Esophagus squamous epithelium (tissue), 5 donors: ENCODE measurements around the gene SMIM5. TPM values are rescaled to one million over a fixed set of nuclear protein-coding genes. Genes with fewer than 3 reads are reported as not detected.

Experiments
- DNase-seq: peaks from one replicate; lab custom pipeline; 2025; lab: John Stamatoyannopoulos, UW
- H3K27ac ChIP-seq, 4 donors: fragments of 200-600 bp; sonication (generic); one replicate each; pipeline ENCODE4 v1.5.1; 2016 to 2019; ENCODE audit warnings: mild to moderate bottlenecking in 1 of 4
- H3K27me3 ChIP-seq, 4 donors: fragments of 200-600 bp; sonication (generic); 1 replicate in 3 of 4; 2 replicates in 1 of 4; pipeline versions ENCODE4 v1.5.1 to v1.6.0; 2017 to 2021; ENCODE audit warnings: antibody characterized with exemption in 1 of 4
- H3K36me3 ChIP-seq, 3 donors: fragments of 200-600 bp; sonication (generic); one replicate each; pipeline ENCODE4 v1.5.1; 2016 to 2019
- H3K4me1 ChIP-seq, 3 donors: fragments of 200-600 bp; sonication (generic); one replicate each; pipeline ENCODE4 v1.5.1; 2017 to 2019
- H3K4me3 ChIP-seq, 4 donors: fragments of 200-600 bp; sonication (generic); 1 replicate in 3 of 4; 2 replicates in 1 of 4; pipeline ENCODE4 v1.5.1; 2016 to 2019; ENCODE audit warnings: mild to moderate bottlenecking in 2 of 4, moderate library complexity in 1 of 4
- H3K9me3 ChIP-seq, 3 donors: fragments of 200-600 bp; sonication (generic); one replicate each; pipeline ENCODE4 v1.5.1; 2016 to 2019
- CTCF ChIP-seq, 6 experiments: fragments of 450-650 bp in 4 of 6; fragments of 200-600 bp in 2 of 6; sonication (generic) in 2 of 6; IDR thresholded peaks; one replicate each; pipeline ENCODE4 v1.5.1; 2016 to 2019; ENCODE audit warnings: antibody characterized with exemption in 6 of 6, mild to moderate bottlenecking in 4 of 6, moderate library complexity in 4 of 6
- POLR2A ChIP-seq, 4 donors: fragments of 450-650 bp; IDR thresholded peaks; one replicate each; pipeline ENCODE4 v1.6.1; 2017; ENCODE audit warnings: antibody characterized with exemption in 4 of 4, mild to moderate bottlenecking in 4 of 4, moderate library complexity in 3 of 4
- WGBS, 2 donors: methylation state at CpG; one replicate each; pipeline ENCODE4 v1.1.5; 2018; 5-methylcytosine and 5-hydroxymethylcytosine counted together
- intact Hi-C: fragments of 100-400 bp; cut with DNase I; formaldehyde crosslinking; loops from one replicate; pipeline ENCODE4 v1.15.0; 2022
- total RNA-seq, 4 donors: library from RNA; depleted of rRNA; stranded (reverse); fragments of >200 nt; gene quantifications; one replicate each; pipeline ENCODE4 v1.1.0, GENCODE V29; 2016
- donor health status: DM: yes; HTN: yes; CAD: no.

SMIM5 gene
- total RNA-seq, 4 donors from 2014 or later, result 7.4 to 16.8 (median 8.6) TPM

GRCh38 chr17:75666959-75667790 is 33.9 kb downstream of the SMIM5 start, which contains the start of the genes RECQL5 and SAP30BP:
RECQL5 (minus strand) TSS chr17:75667154; CDS start chr17:75666557, 597 bp downstream.
SAP30BP (plus strand) TSS chr17:75667338; CDS start chr17:75667373, 35 bp downstream.
- 0 to 1% methylated on average over 34 to 48 of the region's 55 CpGs for WGBS, 2 donors

GRCh38 chr17:75667825-75668224 is 34.6 kb downstream of the SMIM5 start:
- intact Hi-C loops, result no loop called here
- TF ChIP-seq CTCF (IDR thresholded peaks at IDR 0.05) (no peak), POLR2A (IDR thresholded peaks at IDR 0.05) (no peak)

More at GRCh38 chr17:75666959-75667790, 33.9 kb downstream of the SMIM5 start, which contains the start of the genes RECQL5 and SAP30BP:
- Histone ChIP-seq H3K27ac (peak within 1 kb of the TSS; percentile 90 to 95 (median 94)), H3K9me3 (no peaks in the 10 kb centered on the region), H3K36me3 (peaks cover 0 to 61% (median 27%) of the 10 kb centered on the region in 3 donors), H3K27me3 (no peaks in the 10 kb centered on the region), H3K4me1 (peaks cover 9 to 50% (median 16%) of the 10 kb centered on the region in 3 donors), H3K4me3 (peak within 1 kb of the TSS; percentile 76 to 92 (median 88))
- TF ChIP-seq CTCF (IDR thresholded peaks at IDR 0.05) (peak in 1 of 6 experiments; percentile 46), POLR2A (IDR thresholded peaks at IDR 0.05) (peak in 3 of 4 donors; percentile 76 to 82 (median 78))
- intact Hi-C loops, result no loop called here
- DNase-seq, result peak; percentile 93

GRCh38 chr17:75668489-75668888 is 35.3 kb downstream of the SMIM5 start:
- TF ChIP-seq POLR2A (IDR thresholded peaks at IDR 0.05) (no peak), CTCF (IDR thresholded peaks at IDR 0.05) (no peak)
- Histone ChIP-seq H3K4me1 (peaks cover 9 to 50% (median 16%) of the 10 kb centered on the region in 3 donors), H3K36me3 (peaks cover 0 to 61% (median 25%) of the 10 kb centered on the region in 3 donors), H3K27me3 (no peaks in the 10 kb centered on the region), H3K4me3 (peak overlapping the region in 1 of 4 donors; percentile 92), H3K27ac (peak overlapping the region in 3 of 4 donors; percentile 90 to 95 (median 95)), H3K9me3 (no peaks in the 10 kb centered on the region)
- intact Hi-C loops, result no loop called here
- no peak for DNase-seq
- WGBS, 2 donors, result 46 to 59% methylated on average over 4 of the region's 4 CpGs

More at GRCh38 chr17:75667825-75668224, 34.6 kb downstream of the SMIM5 start:
- peaks cover 9 to 50% (median 16%) of the 10 kb centered on the region in 3 donors for H3K4me1 ChIP-seq
- peak overlapping the region; percentile 76 to 92 (median 88) for H3K4me3 ChIP-seq
- H3K27ac ChIP-seq, result peak overlapping the region; percentile 90 to 95 (median 94)
- no peaks in the 10 kb centered on the region for H3K27me3 ChIP-seq
- WGBS, 2 donors, result 3 to 5% methylated on average over 4 of the region's 4 CpGs
- peaks cover 0 to 61% (median 26%) of the 10 kb centered on the region in 3 donors for H3K36me3 ChIP-seq
- H3K9me3 ChIP-seq, result no peaks in the 10 kb centered on the region
- no peak for DNase-seq

- no peak for DNase-seq
- H3K4me3 ChIP-seq, result no peak overlapping the region
- intact Hi-C loops, result loop anchor here (5.0 kb wide), 1 partner anchor 81 kb away; no protein-coding TSS in a partner anchor
- 60 to 84% methylated on average over 4 to 5 of the region's 5 CpGs for WGBS, 2 donors
- H3K27me3 ChIP-seq, result no peaks in the 10 kb centered on the region
- H3K9me3 ChIP-seq, result no peaks in the 10 kb centered on the region
- peaks cover 0 to 66% (median 25%) of the 10 kb centered on the region in 3 donors for H3K36me3 ChIP-seq
- no peak overlapping the region for H3K27ac ChIP-seq
- TF ChIP-seq POLR2A (IDR thresholded peaks at IDR 0.05), result no peak
- TF ChIP-seq CTCF (IDR thresholded peaks at IDR 0.05), result no peak
- peaks cover 13 to 54% (median 19%) of the 10 kb centered on the region in 3 donors for H3K4me1 ChIP-seq
Measured at GRCh38 chr17:75670868-75671267, 37.6 kb downstream of the SMIM5 start.
